Measurements from ENCODE around the gene STX17. TPM values are rescaled to one million over a fixed set of nuclear protein-coding genes. Genes with fewer than 3 reads are reported as not detected.

Gene STX17
- total RNA-seq, 4 donors from 2014 or later, result 42.4 to 52.3 (median 47.3) TPM

GRCh38 chr9:99948482-99948881, 42.0 kb downstream of the STX17 start:
- TF ChIP-seq CTCF (IDR thresholded peaks at IDR 0.05), result no peak
- TF ChIP-seq POLR2A (IDR thresholded peaks at IDR 0.05), result no peak
- TF ChIP-seq POLR2AphosphoS5 (IDR thresholded peaks at IDR 0.05), result no peak
- no peak for TF ChIP-seq EP300 (IDR thresholded peaks at IDR 0.05)
- Histone ChIP-seq H3K27ac (no peak overlapping the region), H3K9me3 (no peaks in the 10 kb centered on the region), H3K4me3 (no peak overlapping the region), H3K4me1 (peaks cover 0 to 8% (median 0%) of the 10 kb centered on the region in 3 donors), H3K36me3 (peaks cover 3 to 26% of the 10 kb centered on the region in 2 donors), H3K27me3 (no peaks in the 10 kb centered on the region)
- ATAC-seq, result no peak
- 89 to 94% methylated on average over 2 of the region's 2 CpGs for WGBS, 2 donors (ENCODE audit: low coverage in 1 of 2)

- H3K9me3 ChIP-seq, result no peaks in the 10 kb centered on the region
- H3K36me3 ChIP-seq, result peaks cover 3 to 27% of the 10 kb centered on the region in 2 donors
- TF ChIP-seq POLR2AphosphoS5 (IDR thresholded peaks at IDR 0.05), result no peak
- no peak for TF ChIP-seq EP300 (IDR thresholded peaks at IDR 0.05)
- no peak for TF ChIP-seq POLR2A (IDR thresholded peaks at IDR 0.05)
- TF ChIP-seq CTCF (IDR thresholded peaks at IDR 0.05), result no peak
- no peak overlapping the region for H3K4me3 ChIP-seq
- H3K4me1 ChIP-seq, result peaks cover 0 to 8% (median 0%) of the 10 kb centered on the region in 3 donors
- ATAC-seq, result no peak
- no peak overlapping the region for H3K27ac ChIP-seq
- no peaks in the 10 kb centered on the region for H3K27me3 ChIP-seq
Observed at GRCh38 chr9:99948896-99949295, 42.4 kb downstream of the STX17 start.

GRCh38 chr9:99953861-99954507, 47.5 kb downstream of the STX17 start:
- Histone ChIP-seq H3K4me1 (peaks cover 0 to 13% (median 0%) of the 10 kb centered on the region in 3 donors), H3K27ac (no peak overlapping the region), H3K9me3 (no peaks in the 10 kb centered on the region), H3K4me3 (no peak overlapping the region), H3K36me3 (peaks cover 3 to 26% of the 10 kb centered on the region in 2 donors), H3K27me3 (no peaks in the 10 kb centered on the region)
- ATAC-seq, result no peak
- TF ChIP-seq EP300 (IDR thresholded peaks at IDR 0.05), result no peak
- TF ChIP-seq POLR2AphosphoS5 (IDR thresholded peaks at IDR 0.05), result no peak
- TF ChIP-seq CTCF (IDR thresholded peaks at IDR 0.05), result no peak
- no peak for TF ChIP-seq POLR2A (IDR thresholded peaks at IDR 0.05)
- 80 to 92% methylated on average over 3 of the region's 3 CpGs for WGBS, 2 donors (ENCODE audit: low coverage in 1 of 2)

GRCh38 chr9:99954819-99955218, 48.4 kb downstream of the STX17 start:
- TF ChIP-seq EP300 (IDR thresholded peaks at IDR 0.05), result no peak
- TF ChIP-seq POLR2A (IDR thresholded peaks at IDR 0.05), result no peak
- TF ChIP-seq POLR2AphosphoS5 (IDR thresholded peaks at IDR 0.05), result no peak
- TF ChIP-seq CTCF (IDR thresholded peaks at IDR 0.05), result no peak
- Histone ChIP-seq H3K9me3 (no peaks in the 10 kb centered on the region), H3K4me3 (no peak overlapping the region), H3K36me3 (peaks cover 3 to 31% of the 10 kb centered on the region in 2 donors), H3K27ac (no peak overlapping the region), H3K27me3 (no peaks in the 10 kb centered on the region), H3K4me1 (peaks cover 0 to 10% (median 0%) of the 10 kb centered on the region in 3 donors)
- 70 to 79% methylated on average over 1 of the region's 1 CpG for WGBS, 2 donors (ENCODE audit: low coverage in 1 of 2)
- ATAC-seq, result no peak

GRCh38 chr9:99955606-99956005, 49.2 kb downstream of the STX17 start:
- H3K27me3 ChIP-seq, result no peaks in the 10 kb centered on the region
- peaks cover 3 to 39% of the 10 kb centered on the region in 2 donors for H3K36me3 ChIP-seq
- no peaks in the 10 kb centered on the region for H3K9me3 ChIP-seq
- no peak for TF ChIP-seq EP300 (IDR thresholded peaks at IDR 0.05)
- TF ChIP-seq POLR2A (IDR thresholded peaks at IDR 0.05), result no peak
- no peak for TF ChIP-seq POLR2AphosphoS5 (IDR thresholded peaks at IDR 0.05)
- no peak for TF ChIP-seq CTCF (IDR thresholded peaks at IDR 0.05)
- ATAC-seq, result no peak
- H3K4me1 ChIP-seq, result peaks cover 0 to 10% (median 0%) of the 10 kb centered on the region in 3 donors
- no peak overlapping the region for H3K27ac ChIP-seq
- 82 to 92% methylated on average over 4 of the region's 4 CpGs for WGBS, 2 donors (ENCODE audit: low coverage in 1 of 2)
- H3K4me3 ChIP-seq, result no peak overlapping the region

Data from gastroesophageal sphincter (tissue), 4 donors.